ENCODE results near the gene CTXND1. TPM values are rescaled to one million over a fixed set of nuclear protein-coding genes. Genes with fewer than 3 reads are reported as not detected.

The CTXND1 gene
- total and polyA plus RNA-seq, 2 of the 13 experiments (the other 11 are each of a cell fraction or from before 2014, with no cell fraction given): 1.2 to 2.1 TPM

GRCh38 chr15:80172401-80172800, 79.6 kb downstream of the CTXND1 start (continued):
- TF ChIP-seq NONO (IDR thresholded peaks at IDR 0.05) (no peak), NONO (CRISPR knock-in tag; conservative IDR thresholded peaks at IDR 0.05) (0 out of 2 replicates have a peak, but pooled peaks have one; percentile 15), ZFP41 (CRISPR knock-in tag; IDR thresholded peaks at IDR 0.05; ENCODE audit: borderline replicate concordance) (no peak), KDM3A (CRISPR knock-in tag; IDR thresholded peaks at IDR 0.05; ENCODE audit: low read depth) (no peak), TBX2 (CRISPR knock-in tag; IDR thresholded peaks at IDR 0.05; ENCODE audit: borderline replicate concordance) (no peak), ZNF577 (CRISPR knock-in tag; IDR thresholded peaks at IDR 0.05; ENCODE audit: borderline replicate concordance, low read depth) (no peak), ZBTB21 (CRISPR knock-in tag; IDR thresholded peaks at IDR 0.05) (no peak), GABPA (IDR thresholded peaks at IDR 0.05; ENCODE audit: low read depth, low read length) (no peak), GABPA (CRISPR knock-in tag; IDR thresholded peaks at IDR 0.05; ENCODE audit: low read depth) (no peak), ZMYM3 (CRISPR knock-in tag; IDR thresholded peaks at IDR 0.05) (0 out of 2 replicates have a peak, but pooled peaks have one; percentile 19), ZNF547 (CRISPR knock-in tag; IDR thresholded peaks at IDR 0.05) (no peak), TBX3 (IDR thresholded peaks at IDR 0.05; ENCODE audit: borderline replicate concordance) (no peak)
- TF ChIP-seq, protein P1, sequence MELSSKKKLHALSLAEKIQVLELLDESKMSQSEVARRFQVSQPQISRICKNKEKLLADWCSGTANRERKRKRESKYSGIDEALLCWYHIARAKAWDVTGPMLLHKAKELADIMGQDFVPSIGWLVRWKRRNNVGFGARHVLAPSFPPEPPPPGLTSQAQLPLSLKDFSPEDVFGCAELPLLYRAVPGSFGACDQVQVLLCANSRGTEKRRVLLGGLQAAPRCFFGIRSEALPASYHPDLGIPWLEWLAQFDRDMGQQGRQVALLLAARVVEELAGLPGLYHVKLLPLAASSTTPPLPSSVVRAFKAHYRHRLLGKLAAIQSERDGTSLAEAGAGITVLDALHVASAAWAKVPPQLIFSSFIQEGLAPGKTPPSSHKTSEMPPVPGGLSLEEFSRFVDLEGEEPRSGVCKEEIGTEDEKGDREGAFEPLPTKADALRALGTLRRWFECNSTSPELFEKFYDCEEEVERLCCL (CRISPR knock-in tag; IDR thresholded peaks at IDR 0.05; ENCODE audit: borderline replicate concordance): no peak

GRCh38 chr15:80171787-80172186, 80.2 kb downstream of the CTXND1 start:
- Histone ChIP-seq H3K9me3 (ENCODE audit: low read length) (no peaks in the 10 kb centered on the region), H3K4me1 (ENCODE audit: insufficient read depth, low read length) (peaks cover 26% of the 10 kb centered on the region), H3K4me2 (ENCODE audit: low read depth, low read length) (peak overlapping the region; percentile 53), H4K20me1 (ENCODE audit: insufficient read depth, low read length) (no peaks in the 10 kb centered on the region), H3K27me3 (ENCODE audit: control insufficient read depth in 1 of 2, insufficient read depth in 2 of 2, low read length in 2 of 2) (no peaks in the 10 kb centered on the region), H3K27ac (ENCODE audit: extremely low read length, insufficient read depth, low read length) (peak overlapping the region; percentile 54), H3K36me3 (replicated peaks in 1 of 2; ENCODE audit: control insufficient read depth in 1 of 2, insufficient read depth in 2 of 2, low read length in 2 of 2) (peaks cover 6 to 30% of the 10 kb centered on the region in 2 experiments), H3K9ac (ENCODE audit: insufficient read depth, low read depth, low read length) (no peak overlapping the region; the same call in 1 of the 2 replicates), H3K79me2 (ENCODE audit: insufficient read depth, low read length) (no peaks in the 10 kb centered on the region), H2AFZ (ENCODE audit: low read length) (no peak overlapping the region), H3K4me3 (replicated peaks in 1 of 3; ENCODE audit: insufficient read depth in 1 of 3, low read depth in 2 of 3, low read length in 3 of 3) (0 out of 6 replicates have a peak overlapping the region, but pooled peaks of 1 of the 3 experiments have one; percentile 17)
- CTCF ChIA-PET (ENCODE audit: low intra/inter-chr PET ratio, low total read pairs): interaction anchor here (0.8 kb wide), 1 partner anchor 81 kb away, joined by 3 read pairs; no protein-coding TSS in a partner anchor
- in situ Hi-C loops (cut with HindIII; ENCODE audit: extremely low pct_ligation_motif_present, low pct_unique_long_range_greater_than_20kb) (loop anchor here (5.0 to 25.0 kb wide), 2 partner anchors 109 to 284 kb away; partner anchors contain the start of gene MTHFS), intact Hi-C loops (cut with micrococcal nuclease; ENCODE audit: unreplicated experiment) (loop anchor here (2.0 to 5.0 kb wide), 3 partner anchors 99 to 136 kb away; partner anchors contain the start of gene ZFAND6)
- POLR2A ChIA-PET: interaction anchor here (1.0 to 2.2 kb wide), 11 partner anchors 10 to 276 kb away, joined by 3 to 28 read pairs (median 5); partner anchors contain the start of gene ZFAND6
- no TSS peak for BruUV-seq (replicated peaks)
- peak; percentile 78 for DNase-seq (ENCODE audit: low spot score)
- ATAC-seq: peak; percentile 90
- peak; percentile 88 for FAIRE-seq
- no CpG with 5 or more reads among the region's 4 CpGs for WGBS (ENCODE audit: low lambda C conversion rate)
- no peak for TF ChIP-seq IKZF1 (IDR thresholded peaks at IDR 0.05)
- no peak for TF ChIP-seq MEIS1 (CRISPR knock-in tag; IDR thresholded peaks at IDR 0.05; ENCODE audit: borderline replicate concordance)
- peak; percentile 54; the same call in 1 of the 2 replicates for TF ChIP-seq SIX1 (CRISPR knock-in tag; IDR thresholded peaks at IDR 0.05; ENCODE audit: borderline replicate concordance)
- peak; percentile 28; the same call in 1 of the 2 replicates for TF ChIP-seq MLX (CRISPR knock-in tag; IDR thresholded peaks at IDR 0.05)
- peak; percentile 81 for TF ChIP-seq RARA (CRISPR knock-in tag; IDR thresholded peaks at IDR 0.05)
- TF ChIP-seq, protein P2, sequence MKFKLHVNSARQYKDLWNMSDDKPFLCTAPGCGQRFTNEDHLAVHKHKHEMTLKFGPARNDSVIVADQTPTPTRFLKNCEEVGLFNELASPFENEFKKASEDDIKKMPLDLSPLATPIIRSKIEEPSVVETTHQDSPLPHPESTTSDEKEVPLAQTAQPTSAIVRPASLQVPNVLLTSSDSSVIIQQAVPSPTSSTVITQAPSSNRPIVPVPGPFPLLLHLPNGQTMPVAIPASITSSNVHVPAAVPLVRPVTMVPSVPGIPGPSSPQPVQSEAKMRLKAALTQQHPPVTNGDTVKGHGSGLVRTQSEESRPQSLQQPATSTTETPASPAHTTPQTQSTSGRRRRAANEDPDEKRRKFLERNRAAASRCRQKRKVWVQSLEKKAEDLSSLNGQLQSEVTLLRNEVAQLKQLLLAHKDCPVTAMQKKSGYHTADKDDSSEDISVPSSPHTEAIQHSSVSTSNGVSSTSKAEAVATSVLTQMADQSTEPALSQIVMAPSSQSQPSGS (CRISPR knock-in tag; IDR thresholded peaks at IDR 0.05): 0 out of 2 replicates have a peak, but pooled peaks have one; percentile 24
- TF ChIP-seq KMT2A (CRISPR knock-in tag; IDR thresholded peaks at IDR 0.05): no peak

Data from HepG2 (cell line).